ENCODE measurements around the gene NR2C2. TPM values are rescaled to one million over a fixed set of nuclear protein-coding genes. Genes with fewer than 3 reads are reported as not detected.
A peak's percentile ranks its signal among the peaks of the same experiment; 100 is the strongest.

NR2C2 gene
- total RNA-seq, 1 donor, result 34.0 TPM

DNA sequence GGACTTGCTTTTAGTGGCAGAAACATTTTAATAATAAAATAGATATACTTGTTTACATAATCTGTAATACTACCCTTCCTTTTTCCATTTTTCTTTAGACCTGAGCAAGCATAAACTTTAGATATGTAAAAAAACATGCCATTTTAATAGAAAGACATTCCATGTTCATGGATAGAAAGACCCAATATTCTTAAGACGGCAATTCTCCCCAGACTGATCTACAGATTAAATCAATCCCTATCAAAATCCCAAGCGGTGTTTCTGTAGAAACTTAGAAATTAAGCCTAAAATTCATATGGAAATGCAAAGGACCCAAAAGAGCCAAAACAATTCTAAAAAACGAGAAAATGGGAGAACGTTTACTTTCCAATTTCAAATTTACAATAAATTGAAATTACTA lies 106.2 kb downstream of the NR2C2 start:
- Histone ChIP-seq H4K20me1 (ENCODE audit: insufficient read depth, low read length) (peaks cover 5% of the 10 kb centered on the region), H3K79me2 (ENCODE audit: insufficient read depth, low read length) (peaks cover 78% of the 10 kb centered on the region)
- TF ChIP-seq, protein P1, sequence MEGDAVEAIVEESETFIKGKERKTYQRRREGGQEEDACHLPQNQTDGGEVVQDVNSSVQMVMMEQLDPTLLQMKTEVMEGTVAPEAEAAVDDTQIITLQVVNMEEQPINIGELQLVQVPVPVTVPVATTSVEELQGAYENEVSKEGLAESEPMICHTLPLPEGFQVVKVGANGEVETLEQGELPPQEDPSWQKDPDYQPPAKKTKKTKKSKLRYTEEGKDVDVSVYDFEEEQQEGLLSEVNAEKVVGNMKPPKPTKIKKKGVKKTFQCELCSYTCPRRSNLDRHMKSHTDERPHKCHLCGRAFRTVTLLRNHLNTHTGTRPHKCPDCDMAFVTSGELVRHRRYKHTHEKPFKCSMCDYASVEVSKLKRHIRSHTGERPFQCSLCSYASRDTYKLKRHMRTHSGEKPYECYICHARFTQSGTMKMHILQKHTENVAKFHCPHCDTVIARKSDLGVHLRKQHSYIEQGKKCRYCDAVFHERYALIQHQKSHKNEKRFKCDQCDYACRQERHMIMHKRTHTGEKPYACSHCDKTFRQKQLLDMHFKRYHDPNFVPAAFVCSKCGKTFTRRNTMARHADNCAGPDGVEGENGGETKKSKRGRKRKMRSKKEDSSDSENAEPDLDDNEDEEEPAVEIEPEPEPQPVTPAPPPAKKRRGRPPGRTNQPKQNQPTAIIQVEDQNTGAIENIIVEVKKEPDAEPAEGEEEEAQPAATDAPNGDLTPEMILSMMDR (IDR thresholded peaks at IDR 0.05; ENCODE audit: extremely low read depth, low read depth, low read length), result no peak

GRCh38 chr3:15055019-15055557 lies 107.7 kb downstream of the NR2C2 start:
- peak; percentile 89 for DNase-seq (ENCODE audit: insufficient read length, low spot score, missing footprints)
- H3K4me2 ChIP-seq (ENCODE audit: insufficient read depth, low read length), result no peak overlapping the region
- H3K4me3 ChIP-seq (ENCODE audit: insufficient read depth, low read length), result no peak overlapping the region
- H2AFZ ChIP-seq (ENCODE audit: low read length), result no peak overlapping the region
- peaks cover 84% of the 10 kb centered on the region for H3K79me2 ChIP-seq (ENCODE audit: insufficient read depth, low read length)
- no peaks in the 10 kb centered on the region for H3K9me3 ChIP-seq (ENCODE audit: low read depth, low read length)
- peaks cover 5% of the 10 kb centered on the region for H4K20me1 ChIP-seq (ENCODE audit: insufficient read depth, low read length)
- TF ChIP-seq, protein P1 (IDR thresholded peaks at IDR 0.05; ENCODE audit: extremely low read depth, low read depth, low read length), result no peak
- no peak overlapping the region for H3K27ac ChIP-seq (ENCODE audit: low read depth, low read length)
- peaks cover 45% of the 10 kb centered on the region for H3K36me3 ChIP-seq (ENCODE audit: insufficient read depth, low read length)
- no peaks in the 10 kb centered on the region for H3K27me3 ChIP-seq (ENCODE audit: insufficient read depth, low read length)
- H3K4me1 ChIP-seq (ENCODE audit: insufficient read depth, low read length), result no peaks in the 10 kb centered on the region

More for the DNA sequence above, 106.2 kb downstream of the NR2C2 start:
- no peak overlapping the region for H3K4me2 ChIP-seq (ENCODE audit: insufficient read depth, low read length)
- H3K27ac ChIP-seq (ENCODE audit: low read depth, low read length), result no peak overlapping the region
- no peak for DNase-seq (ENCODE audit: insufficient read length, low spot score, missing footprints)
- no peaks in the 10 kb centered on the region for H3K27me3 ChIP-seq (ENCODE audit: insufficient read depth, low read length)
- H3K4me3 ChIP-seq (ENCODE audit: insufficient read depth, low read length), result no peak overlapping the region
- no peak overlapping the region for H2AFZ ChIP-seq (ENCODE audit: low read length)
- H3K9me3 ChIP-seq (ENCODE audit: low read depth, low read length), result no peaks in the 10 kb centered on the region
- no peaks in the 10 kb centered on the region for H3K4me1 ChIP-seq (ENCODE audit: insufficient read depth, low read length)
- peaks cover 53% of the 10 kb centered on the region for H3K36me3 ChIP-seq (ENCODE audit: insufficient read depth, low read length)

DNA sequence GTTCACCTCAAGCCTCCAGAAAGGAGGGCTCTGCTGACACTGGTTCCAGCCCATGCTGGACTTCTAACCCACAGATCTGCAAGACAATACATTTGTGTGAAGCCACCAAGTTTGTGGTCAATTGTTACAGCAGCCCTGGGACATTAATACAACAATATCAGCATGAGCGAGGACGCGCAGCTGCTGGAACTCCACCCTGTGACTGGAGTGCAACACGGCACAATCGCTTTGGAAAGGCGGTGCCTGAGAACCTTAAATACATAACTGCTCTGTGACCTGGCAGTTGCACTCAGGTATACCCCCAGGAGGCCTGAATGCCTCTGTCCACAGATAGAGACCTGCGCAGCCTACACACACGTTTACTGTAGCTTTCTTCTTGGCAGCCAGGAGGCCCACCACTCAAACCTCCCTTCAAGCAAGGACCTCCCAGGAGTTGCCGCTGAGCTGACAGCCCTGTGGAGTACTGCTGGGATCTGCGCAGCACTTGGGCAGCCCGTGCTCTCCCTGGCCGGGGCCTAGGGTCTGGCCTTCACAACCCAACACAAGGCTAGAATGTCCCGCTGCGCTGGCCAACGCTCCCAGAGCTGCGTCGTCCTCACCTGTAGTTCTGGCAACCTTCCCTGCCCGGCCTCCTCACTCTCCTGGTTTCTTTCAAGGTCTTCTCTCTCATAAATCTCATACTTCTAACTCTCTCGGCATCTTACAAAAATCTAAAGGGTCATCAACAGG lies 109.5 kb downstream of the NR2C2 start:
- TF ChIP-seq, protein P1 (IDR thresholded peaks at IDR 0.05; ENCODE audit: extremely low read depth, low read depth, low read length), result no peak
- DNase-seq (ENCODE audit: insufficient read length, low spot score, missing footprints), result no peak
- Histone ChIP-seq H3K4me3 (ENCODE audit: insufficient read depth, low read length) (no peak overlapping the region), H3K4me1 (ENCODE audit: insufficient read depth, low read length) (no peaks in the 10 kb centered on the region), H3K4me2 (ENCODE audit: insufficient read depth, low read length) (no peak overlapping the region), H3K79me2 (ENCODE audit: insufficient read depth, low read length) (peaks cover 73% of the 10 kb centered on the region), H2AFZ (ENCODE audit: low read length) (no peak overlapping the region), H3K27ac (ENCODE audit: low read depth, low read length) (no peak overlapping the region), H3K9me3 (ENCODE audit: low read depth, low read length) (no peaks in the 10 kb centered on the region), H3K36me3 (ENCODE audit: insufficient read depth, low read length) (peaks cover 37% of the 10 kb centered on the region), H4K20me1 (ENCODE audit: insufficient read depth, low read length) (peaks cover 4% of the 10 kb centered on the region), H3K27me3 (ENCODE audit: insufficient read depth, low read length) (no peaks in the 10 kb centered on the region)

- peaks cover 68% of the 10 kb centered on the region for H3K79me2 ChIP-seq (ENCODE audit: insufficient read depth, low read length)
Measured at GRCh38 chr3:15060029-15060428, 112.6 kb downstream of the NR2C2 start.

More at GRCh38 chr3:15060029-15060428, 112.6 kb downstream of the NR2C2 start:
- Histone ChIP-seq H3K4me3 (ENCODE audit: insufficient read depth, low read length) (no peak overlapping the region), H3K36me3 (ENCODE audit: insufficient read depth, low read length) (peaks cover 23% of the 10 kb centered on the region), H3K9me3 (ENCODE audit: low read depth, low read length) (no peaks in the 10 kb centered on the region), H2AFZ (ENCODE audit: low read length) (no peak overlapping the region), H3K4me2 (ENCODE audit: insufficient read depth, low read length) (no peak overlapping the region), H4K20me1 (ENCODE audit: insufficient read depth, low read length) (peaks cover 16% of the 10 kb centered on the region), H3K27me3 (ENCODE audit: insufficient read depth, low read length) (no peaks in the 10 kb centered on the region), H3K27ac (ENCODE audit: low read depth, low read length) (no peak overlapping the region), H3K4me1 (ENCODE audit: insufficient read depth, low read length) (peaks cover 11% of the 10 kb centered on the region)
- TF ChIP-seq, protein P1 (IDR thresholded peaks at IDR 0.05; ENCODE audit: extremely low read depth, low read depth, low read length), result no peak
- DNase-seq (ENCODE audit: insufficient read length, low spot score, missing footprints), result peak; percentile 17

Data from osteoblast (primary cell).